Large intestine (tissue), 3 donors: Measurements from ENCODE around the gene MRPS16. TPM values are rescaled to one million over a fixed set of nuclear protein-coding genes. Genes with fewer than 3 reads are reported as not detected.

Source experiments
- DNase-seq, 2 donors: peaks; one replicate each; pipeline versions ENCODE4 v3.0.0 to v3.0.0-alpha.2; 2013
- H3K27ac ChIP-seq: one replicate; pipeline ENCODE4 v1.5.1; 2013; ENCODE audit warnings: low read length
- H3K27me3 ChIP-seq: 2 replicates; pipeline ENCODE4 v1.6.1; 2013; ENCODE audit warnings: low read length; ENCODE audit not compliant: control insufficient read depth, insufficient read depth
- H3K36me3 ChIP-seq: 2 replicates; pipeline ENCODE4 v1.6.1; 2013; ENCODE audit warnings: low read length; ENCODE audit not compliant: control insufficient read depth, insufficient read depth
- H3K4me1 ChIP-seq: one replicate; pipeline ENCODE4 v1.6.1; 2013; ENCODE audit warnings: low read length; ENCODE audit not compliant: control insufficient read depth, insufficient read depth
- H3K4me3 ChIP-seq: one replicate; pipeline ENCODE4 v1.5.1; 2013; ENCODE audit warnings: low read length
- H3K9me3 ChIP-seq: one replicate; pipeline ENCODE4 v1.6.1; 2013; ENCODE audit warnings: mild to moderate bottlenecking, low read depth, low read length, moderate library complexity; ENCODE audit not compliant: control insufficient read depth
- WGBS: methylation state at CpG from one replicate; pipeline ENCODE4 v1.1.5; 2013; ENCODE audit warnings: low lambda C conversion rate; ENCODE audit not compliant: insufficient coverage; 5-methylcytosine and 5-hydroxymethylcytosine counted together
- polyA plus RNA-seq: library from polyadenylated mRNA; unstranded; fragments of 120-200 nt; gene quantifications from one replicate; pipeline ENCODE4 v1.2.1, GENCODE V29; 2013

The MRPS16 gene
- polyA plus RNA-seq, 1 donor: 77.1 TPM

- Histone ChIP-seq H3K9me3 (no peaks in the 10 kb centered on the region), H3K4me1 (peaks cover 8% of the 10 kb centered on the region), H3K36me3 (peaks cover 33% of the 10 kb centered on the region), H3K4me3 (peak overlapping the region; percentile 92), H3K27me3 (no peaks in the 10 kb centered on the region), H3K27ac (peak overlapping the region; percentile 95)
- no peak for DNase-seq
- WGBS: 0% methylated on average over 1 of the region's 8 CpGs
Observed at GRCh38 chr10:73246322-73246645, 6.2 kb downstream of the MRPS16 start.

- no peaks in the 10 kb centered on the region for H3K9me3 ChIP-seq
- H3K36me3 ChIP-seq: peaks cover 35% of the 10 kb centered on the region
- WGBS: no CpG with 5 or more reads among the region's 8 CpGs
- H3K27ac ChIP-seq: no peak overlapping the region
- H3K4me3 ChIP-seq: peak overlapping the region; percentile 92
- H3K4me1 ChIP-seq: peaks cover 8% of the 10 kb centered on the region
- DNase-seq: no peak
- no peaks in the 10 kb centered on the region for H3K27me3 ChIP-seq
Observed at GRCh38 chr10:73244866-73245477, 7.5 kb downstream of the MRPS16 start.

- peaks cover 5% of the 10 kb centered on the region for H3K4me1 ChIP-seq
- no peak for DNase-seq
- H3K27ac ChIP-seq: no peak overlapping the region
- H3K4me3 ChIP-seq: no peak overlapping the region
- H3K27me3 ChIP-seq: no peaks in the 10 kb centered on the region
- H3K36me3 ChIP-seq: peaks cover 53% of the 10 kb centered on the region
- WGBS: no CpG with 5 or more reads among the region's 2 CpGs
- H3K9me3 ChIP-seq: no peaks in the 10 kb centered on the region
Observed at GRCh38 chr10:73239908-73240307, 12.5 kb downstream of the MRPS16 start.

GRCh38 chr10:73238990-73239566, 13.4 kb downstream of the MRPS16 start:
- no peak overlapping the region for H3K27ac ChIP-seq
- H3K9me3 ChIP-seq: no peaks in the 10 kb centered on the region
- H3K27me3 ChIP-seq: no peaks in the 10 kb centered on the region
- peaks cover 52% of the 10 kb centered on the region for H3K36me3 ChIP-seq
- no peak overlapping the region for H3K4me3 ChIP-seq
- 100% methylated on average over 1 of the region's 5 CpGs for WGBS
- DNase-seq: no peak
- no peaks in the 10 kb centered on the region for H3K4me1 ChIP-seq

- Histone ChIP-seq H3K4me3 (no peak overlapping the region), H3K36me3 (peaks cover 55% of the 10 kb centered on the region), H3K4me1 (no peaks in the 10 kb centered on the region), H3K9me3 (no peaks in the 10 kb centered on the region), H3K27me3 (no peaks in the 10 kb centered on the region), H3K27ac (no peak overlapping the region)
- 87% methylated on average over 4 of the region's 7 CpGs for WGBS
- DNase-seq: no peak
Observed at GRCh38 chr10:73234695-73235094, 17.7 kb downstream of the MRPS16 start.

GRCh38 chr10:73233883-73234282, 18.6 kb downstream of the MRPS16 start:
- WGBS: no CpG with 5 or more reads among the region's 2 CpGs
- DNase-seq: no peak
- Histone ChIP-seq H3K36me3 (peaks cover 57% of the 10 kb centered on the region), H3K27ac (no peak overlapping the region), H3K4me3 (no peak overlapping the region), H3K9me3 (no peaks in the 10 kb centered on the region), H3K27me3 (no peaks in the 10 kb centered on the region), H3K4me1 (no peaks in the 10 kb centered on the region)

- Histone ChIP-seq H3K27me3 (no peaks in the 10 kb centered on the region), H3K27ac (no peak overlapping the region), H3K4me3 (no peak overlapping the region), H3K4me1 (no peaks in the 10 kb centered on the region), H3K9me3 (no peaks in the 10 kb centered on the region), H3K36me3 (peaks cover 59% of the 10 kb centered on the region)
- DNase-seq: no peak
- no CpG with 5 or more reads among the region's 8 CpGs for WGBS
Observed at GRCh38 chr10:73232887-73233286, 19.6 kb downstream of the MRPS16 start.

GRCh38 chr10:73229567-73229966, 22.9 kb downstream of the MRPS16 start:
- H3K27ac ChIP-seq: no peak overlapping the region
- H3K36me3 ChIP-seq: peaks cover 38% of the 10 kb centered on the region
- DNase-seq: no peak
- no peaks in the 10 kb centered on the region for H3K27me3 ChIP-seq
- H3K9me3 ChIP-seq: no peaks in the 10 kb centered on the region
- no peak overlapping the region for H3K4me3 ChIP-seq
- no CpG with 5 or more reads among the region's 6 CpGs for WGBS
- no peaks in the 10 kb centered on the region for H3K4me1 ChIP-seq

GRCh38 chr10:73228247-73228646, 24.2 kb downstream of the MRPS16 start:
- DNase-seq: no peak
- H3K9me3 ChIP-seq: no peaks in the 10 kb centered on the region
- no peaks in the 10 kb centered on the region for H3K4me1 ChIP-seq
- H3K27me3 ChIP-seq: no peaks in the 10 kb centered on the region
- H3K27ac ChIP-seq: no peak overlapping the region
- WGBS: 94% methylated on average over 2 of the region's 3 CpGs
- peaks cover 30% of the 10 kb centered on the region for H3K36me3 ChIP-seq
- no peak overlapping the region for H3K4me3 ChIP-seq

GRCh38 chr10:73226663-73227062, 25.8 kb downstream of the MRPS16 start:
- Histone ChIP-seq H3K36me3 (peaks cover 20% of the 10 kb centered on the region), H3K9me3 (no peaks in the 10 kb centered on the region), H3K4me3 (no peak overlapping the region), H3K4me1 (peaks cover 3% of the 10 kb centered on the region), H3K27me3 (no peaks in the 10 kb centered on the region), H3K27ac (no peak overlapping the region)
- no peak for DNase-seq

GRCh38 chr10:73225518-73225917, 26.9 kb downstream of the MRPS16 start:
- Histone ChIP-seq H3K4me1 (peaks cover 3% of the 10 kb centered on the region), H3K4me3 (no peak overlapping the region), H3K9me3 (no peaks in the 10 kb centered on the region), H3K27me3 (no peaks in the 10 kb centered on the region), H3K36me3 (peaks cover 18% of the 10 kb centered on the region), H3K27ac (no peak overlapping the region)
- DNase-seq: no peak
